GM19043 (cell line): ENCODE results near the gene PPP6R2.
"Not testable (repeated sequence)": the region's sequence is repeated elsewhere in the genome, so short reads cannot be mapped to it uniquely, and the experiment has no call there.

Source experiments
- ATAC-seq: cut with Tn5 transposase; IDR thresholded peaks from one replicate; pipeline ENCODE4 v1.9.1; 2021; ENCODE audit warnings: low read depth; ENCODE audit not compliant: unreplicated experiment

PPP6R2 gene

GRCh38 chr22:50422961-50423815, 80.1 kb downstream of the PPP6R2 start:
- no peak for ATAC-seq

DNA sequence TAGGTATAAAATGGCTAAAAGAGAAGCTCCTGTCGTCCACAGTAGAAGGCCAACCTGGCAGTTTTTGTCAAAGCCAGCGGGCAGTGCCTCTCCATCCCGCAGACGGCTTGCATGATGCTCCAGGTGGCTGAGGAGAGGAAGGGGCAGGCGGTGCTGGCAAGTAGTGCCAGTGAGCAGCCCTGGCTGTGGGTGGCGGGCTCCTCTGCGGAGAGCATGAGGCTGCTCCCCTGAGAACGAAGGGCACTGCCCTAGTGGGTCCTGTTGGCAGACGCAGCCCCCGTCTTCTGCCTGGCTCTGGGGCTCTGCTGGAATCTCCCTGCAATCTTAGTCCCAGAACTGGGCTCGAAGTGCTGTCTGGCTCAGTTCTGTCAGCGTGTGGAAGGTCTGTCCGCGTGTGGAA, 80.8 kb downstream of the PPP6R2 start:
- no peak for ATAC-seq

DNA sequence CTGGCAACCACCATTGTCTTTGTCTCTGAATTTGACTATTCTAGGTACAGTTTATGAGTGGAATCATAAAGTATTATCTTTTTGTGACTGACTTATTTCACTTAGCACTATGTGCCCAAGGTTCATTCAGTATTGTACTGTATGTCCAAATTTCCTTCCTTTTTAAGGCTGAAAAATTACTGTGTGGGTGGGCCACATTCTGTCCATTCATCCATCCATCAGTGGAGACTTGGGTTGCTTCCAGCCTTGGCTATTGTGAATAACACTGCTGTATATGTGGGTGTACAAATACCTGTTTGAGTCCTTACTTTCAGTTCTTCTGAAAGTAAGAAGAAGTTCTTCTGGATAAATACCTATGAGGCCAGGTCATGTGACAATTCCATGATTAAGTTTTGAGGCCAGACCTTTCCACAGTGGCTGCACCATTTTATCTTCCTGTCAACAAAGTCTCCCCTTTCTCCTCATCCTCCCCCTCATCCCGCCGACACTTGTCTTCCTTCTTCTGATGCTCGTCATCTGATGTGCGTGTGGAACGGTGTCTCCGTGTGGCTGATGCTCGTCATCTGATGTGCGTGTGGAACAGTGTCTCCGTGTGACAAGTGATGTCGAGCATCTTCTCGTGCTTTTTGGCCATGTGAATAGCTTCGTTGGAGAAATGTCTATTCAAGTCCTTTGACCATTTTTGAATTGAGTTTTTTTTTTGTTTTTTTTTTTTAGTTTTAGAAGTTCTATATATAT, 82.2 kb downstream of the PPP6R2 start:
- ATAC-seq = no peak

DNA sequence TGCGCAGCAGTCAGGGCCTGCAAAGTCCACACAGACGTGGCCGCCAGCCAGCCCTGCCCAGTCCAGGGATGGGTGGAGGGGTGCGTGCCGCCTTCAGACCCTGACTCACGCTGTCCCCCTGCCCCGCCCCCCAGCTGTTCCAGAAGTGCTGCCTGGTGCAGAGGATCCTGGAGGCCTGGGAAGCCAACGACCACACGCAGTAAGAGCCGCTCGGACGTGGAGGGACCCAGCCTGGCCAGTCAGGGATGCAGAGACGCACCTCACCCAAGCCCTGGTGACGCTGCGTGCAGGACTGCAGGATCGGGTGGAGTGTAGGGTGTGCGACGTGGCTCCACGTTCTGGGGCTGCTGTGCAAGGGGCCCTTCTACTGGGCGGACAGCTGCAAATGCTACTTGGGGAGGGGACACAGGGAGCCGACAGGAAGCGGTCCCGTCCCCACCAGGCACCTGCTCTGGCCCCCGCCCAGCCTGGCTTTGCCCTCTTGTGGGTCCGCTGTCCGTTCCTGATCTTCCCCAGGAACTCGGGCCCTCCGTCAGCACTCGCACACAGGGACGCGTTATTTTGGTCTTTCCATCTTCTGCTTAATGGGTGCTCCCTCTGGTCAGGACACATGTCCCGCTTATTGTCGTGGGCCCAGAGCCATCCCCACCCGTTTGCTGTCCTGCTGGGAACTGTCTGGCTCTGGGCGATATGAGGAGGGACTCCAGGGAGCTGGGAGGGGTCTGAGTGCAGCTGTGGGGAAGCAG, 89.2 kb downstream of the PPP6R2 start:
- ATAC-seq = no peak

- not testable (repeated sequence) for ATAC-seq
These were observed 89.9 kb downstream of the PPP6R2 start for GRCh38 chr22:50432877-50433510.

DNA sequence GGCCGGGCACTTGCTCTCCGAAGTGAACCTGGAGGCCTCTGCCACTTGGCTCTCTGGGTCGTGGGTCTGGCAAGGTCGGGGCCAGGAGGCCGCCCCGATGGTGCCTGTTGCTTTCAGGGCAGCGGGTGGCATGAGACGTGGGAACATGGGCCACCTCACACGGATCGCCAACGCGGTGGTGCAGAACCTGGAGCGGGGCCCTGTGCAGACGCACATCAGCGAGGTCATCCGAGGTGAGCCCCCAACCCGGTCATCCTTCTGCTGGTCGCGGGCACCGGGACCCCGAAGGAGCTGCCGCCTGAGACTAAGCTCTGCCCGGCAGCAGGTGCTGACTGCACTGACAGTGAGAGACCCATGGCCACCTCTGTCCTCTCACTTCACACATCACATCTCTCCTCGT, 91.7 kb downstream of the PPP6R2 start:
- no peak for ATAC-seq

DNA sequence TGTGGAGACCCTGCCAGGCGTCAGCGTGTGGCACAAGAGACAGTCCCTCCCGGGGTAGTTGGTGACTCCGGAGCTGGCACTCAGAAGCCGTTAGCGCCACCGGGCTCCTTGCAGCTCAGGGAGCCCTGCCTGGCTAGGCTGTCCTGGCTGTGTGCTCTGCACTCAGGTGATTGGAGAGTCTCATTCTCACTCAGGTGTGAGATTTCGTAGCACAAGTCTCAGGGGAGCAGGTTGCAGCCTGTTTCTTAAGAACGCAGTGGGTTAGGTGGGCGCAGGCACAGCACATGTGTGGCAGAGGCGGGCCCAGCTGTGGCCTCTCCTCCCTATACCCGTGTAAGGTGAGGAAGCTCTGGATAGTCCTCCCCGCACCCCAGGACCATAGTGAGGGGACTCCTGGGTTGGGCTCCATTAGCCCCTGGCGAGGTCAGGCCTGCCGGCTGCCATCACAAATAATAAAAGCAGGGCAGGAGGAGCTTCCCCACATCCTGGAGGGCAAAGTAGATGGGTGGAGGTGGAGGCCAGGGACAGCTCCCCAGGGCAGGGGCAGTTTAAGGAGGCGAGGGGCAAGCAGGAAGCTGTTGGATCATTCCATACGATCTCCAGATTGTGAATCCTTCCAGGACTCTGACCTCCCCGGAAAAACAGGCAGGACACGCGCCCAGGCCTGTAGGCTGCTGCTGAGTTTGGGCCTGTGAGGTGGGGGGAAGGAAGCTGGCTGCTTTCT, 92.3 kb downstream of the PPP6R2 start:
- no peak for ATAC-seq

DNA sequence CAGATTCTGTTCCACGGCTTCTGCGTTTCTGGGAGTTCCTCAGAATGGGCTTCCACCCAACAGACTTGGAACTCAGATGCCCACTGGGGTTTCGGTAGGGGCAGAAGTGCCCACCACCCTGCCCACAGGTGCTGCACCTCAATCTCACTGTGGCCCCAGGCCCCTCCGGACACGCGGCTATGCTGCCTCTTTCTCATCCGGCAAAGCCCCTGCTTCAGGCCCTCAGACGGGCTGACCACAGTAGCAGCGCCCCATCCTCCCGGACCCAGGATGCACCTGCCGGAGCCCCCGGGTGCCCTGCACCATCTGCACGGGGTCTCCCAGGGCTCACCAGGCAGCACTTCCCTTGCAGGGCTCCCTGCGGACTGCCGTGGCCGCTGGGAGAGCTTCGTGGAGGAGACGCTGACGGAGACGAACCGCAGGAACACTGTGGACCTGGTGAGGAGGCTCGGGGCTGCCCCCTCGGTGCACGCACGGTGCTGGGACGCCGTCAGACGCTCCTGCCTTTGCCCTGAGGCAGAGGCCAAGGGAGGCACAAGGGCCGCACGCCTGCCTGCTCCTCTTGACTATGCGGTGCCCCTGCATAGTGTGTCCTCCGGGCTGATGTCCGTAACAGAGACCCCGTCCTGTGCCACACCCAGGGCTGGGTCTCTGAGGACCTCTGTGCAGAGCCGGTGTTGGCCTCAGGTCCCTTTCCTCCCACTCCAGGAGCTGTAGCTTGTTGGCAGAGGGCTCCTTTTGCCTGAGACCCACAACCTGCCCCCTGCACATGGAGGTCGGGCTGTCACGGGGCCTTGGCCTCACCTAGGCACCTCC, 93.1 kb downstream of the PPP6R2 start:
- no peak for ATAC-seq

- no peak for ATAC-seq
These were observed 93.8 kb downstream of the PPP6R2 start for GRCh38 chr22:50436841-50437341.

GRCh38 chr22:50437511-50438304, 94.6 kb downstream of the PPP6R2 start:
- ATAC-seq = no peak

- no peak for ATAC-seq
These were observed 95.5 kb downstream of the PPP6R2 start for GRCh38 chr22:50438305-50439275.

- ATAC-seq = no peak
These were observed 96.3 kb downstream of the PPP6R2 start for GRCh38 chr22:50439314-50439870.

DNA sequence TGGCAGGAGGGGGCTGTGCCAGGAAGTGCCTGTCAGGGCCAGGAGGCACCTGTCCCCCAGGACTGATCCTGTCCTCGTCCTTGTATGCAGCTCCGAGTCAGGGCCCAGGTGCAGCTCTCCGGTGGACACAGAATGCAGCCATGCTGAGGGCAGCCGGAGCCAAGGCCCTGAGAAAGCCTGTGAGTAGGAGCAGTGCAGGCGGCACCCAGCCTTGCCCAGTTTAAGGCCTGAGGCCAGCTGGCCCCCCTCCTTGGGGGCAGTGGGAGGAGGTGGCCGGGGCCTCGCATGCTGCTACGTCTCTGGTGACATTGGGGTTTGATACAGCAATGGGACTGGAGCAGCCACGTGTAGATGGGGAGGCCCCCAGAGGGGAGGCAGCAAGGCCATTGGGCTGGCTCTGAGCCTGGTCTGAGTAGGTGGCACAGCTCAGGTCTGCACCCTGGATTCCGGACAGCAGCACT, 96.8 kb downstream of the PPP6R2 start:
- ATAC-seq = no peak

- ATAC-seq = no peak
These were observed 97.6 kb downstream of the PPP6R2 start for GRCh38 chr22:50440544-50441249.

GRCh38 chr22:50441428-50441993, 98.4 kb downstream of the PPP6R2 start:
- no peak for ATAC-seq

- ATAC-seq = no peak
These were observed 100.1 kb downstream of the PPP6R2 start for GRCh38 chr22:50443197-50443596.
